ENCODE data around the gene WDFY3.

WDFY3 gene

DNA sequence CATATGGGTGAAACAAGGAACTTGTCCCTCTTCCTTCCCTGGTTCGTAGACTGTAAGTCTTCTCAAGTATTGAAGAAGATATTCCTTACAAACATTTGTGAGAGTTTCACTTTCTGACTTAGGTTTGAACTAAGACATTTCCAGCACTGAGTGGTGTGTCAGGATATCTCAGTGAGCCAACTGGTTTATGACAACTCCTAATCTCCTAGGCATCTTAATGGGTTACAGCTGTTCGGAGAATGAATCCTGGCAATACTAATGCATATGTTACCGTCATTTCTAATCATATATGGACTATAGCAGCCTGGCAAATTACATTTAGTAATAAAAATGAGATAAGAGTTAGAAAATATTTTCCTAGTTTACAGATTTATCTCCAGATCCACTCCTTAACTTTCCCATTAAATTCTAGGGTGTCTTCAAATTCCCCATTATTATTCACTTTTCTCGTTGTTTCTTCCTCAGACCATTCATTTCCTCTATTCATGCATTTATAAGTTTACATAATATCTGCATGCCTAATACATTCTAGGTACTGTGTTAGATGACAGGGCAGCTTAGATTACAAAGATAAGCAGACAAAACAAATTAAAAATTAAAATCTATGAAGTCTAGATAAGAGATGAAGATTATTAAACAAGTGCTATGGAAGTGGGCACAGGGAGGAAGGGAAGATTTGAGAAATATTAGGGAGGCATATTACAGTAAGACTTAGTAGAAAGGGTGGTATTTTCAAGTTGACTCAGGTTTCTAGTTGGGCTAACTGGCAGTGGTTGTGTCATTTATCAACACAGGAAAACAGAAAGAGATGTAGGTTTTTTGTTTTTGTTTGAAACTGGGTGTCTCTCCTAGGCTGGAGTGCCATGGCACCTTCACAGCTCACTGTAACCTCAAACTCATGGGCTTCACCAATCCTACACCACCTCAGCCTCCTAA, 173.9 kb downstream of the WDFY3 start:
- no peak for DNase-seq (ENCODE audit: low read depth)

DNA sequence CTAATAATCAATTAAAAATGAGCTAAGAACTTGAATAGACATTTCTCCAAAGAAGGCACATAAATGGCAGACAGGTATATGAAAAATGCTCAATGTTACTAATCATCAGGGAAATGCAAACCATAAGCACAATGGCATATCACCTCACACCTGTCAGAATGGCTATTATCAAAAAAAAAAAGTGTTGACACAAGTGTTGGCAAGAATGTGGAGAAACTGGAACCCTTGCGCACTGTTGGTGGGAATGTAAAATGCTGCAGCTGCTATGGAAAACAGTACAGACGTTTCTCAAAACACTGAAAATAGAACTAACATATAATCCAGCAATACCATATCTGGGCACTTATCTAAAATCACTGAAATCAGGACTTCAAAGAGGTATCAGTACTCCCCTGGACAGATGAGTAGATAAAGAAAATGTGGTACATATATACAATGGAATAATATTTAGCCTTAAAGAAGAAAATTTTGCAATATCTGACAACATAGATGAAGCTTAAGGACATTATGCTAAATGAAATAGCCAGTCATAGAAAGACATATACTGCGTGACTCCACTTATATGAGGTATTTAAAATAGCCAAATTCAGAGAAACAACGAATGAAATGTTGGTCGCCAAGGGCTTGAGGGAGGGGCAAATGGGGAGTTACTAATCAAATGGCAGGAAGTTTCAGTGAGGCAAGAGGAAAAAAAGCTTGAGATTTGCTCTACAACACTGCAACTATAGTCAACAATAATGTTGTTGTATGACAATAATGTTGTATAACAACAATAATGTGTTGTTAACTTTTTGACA, 175.5 kb downstream of the WDFY3 start:
- DNase-seq (ENCODE audit: low read depth) = no peak

DNA sequence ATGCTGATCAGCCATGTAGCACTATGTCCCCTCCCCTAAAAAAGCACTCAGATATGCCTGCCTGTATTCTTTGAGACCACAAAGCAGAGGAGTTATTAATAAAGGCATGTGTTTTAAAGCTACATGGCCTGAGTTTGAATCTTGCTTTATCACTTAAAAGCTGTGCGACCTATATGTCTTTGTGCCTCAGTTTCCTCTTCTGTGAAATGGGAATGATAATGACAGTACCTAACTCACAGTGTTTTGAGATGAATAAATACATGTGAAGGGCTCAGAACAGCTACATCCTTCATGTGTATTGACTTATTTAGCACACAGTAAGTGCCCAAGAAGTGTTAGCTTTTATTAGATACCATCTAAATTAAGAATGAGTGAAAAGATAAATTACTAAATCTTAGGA, 180.0 kb downstream of the WDFY3 start:
- DNase-seq (ENCODE audit: low read depth) = no peak

DNA sequence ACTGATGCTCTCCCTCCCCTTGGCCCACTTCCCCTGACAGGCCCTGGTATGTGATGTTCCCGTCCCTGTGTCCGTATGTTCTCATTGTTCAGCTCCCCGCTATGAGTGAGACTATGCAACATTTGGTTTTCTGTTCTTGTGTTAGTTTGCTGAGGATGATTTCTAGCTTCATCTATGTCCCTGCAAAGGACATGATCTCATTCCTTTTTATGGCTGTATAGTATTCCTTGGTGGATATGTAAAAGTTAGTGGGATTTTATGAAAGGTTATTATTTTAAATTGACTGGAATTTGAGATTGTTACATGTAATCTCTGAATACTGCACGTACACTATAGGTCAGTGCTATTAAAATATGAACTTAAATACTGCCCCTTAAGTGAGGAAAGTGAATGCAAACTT, 184.0 kb downstream of the WDFY3 start:
- no peak for DNase-seq (ENCODE audit: low read depth)

DNA sequence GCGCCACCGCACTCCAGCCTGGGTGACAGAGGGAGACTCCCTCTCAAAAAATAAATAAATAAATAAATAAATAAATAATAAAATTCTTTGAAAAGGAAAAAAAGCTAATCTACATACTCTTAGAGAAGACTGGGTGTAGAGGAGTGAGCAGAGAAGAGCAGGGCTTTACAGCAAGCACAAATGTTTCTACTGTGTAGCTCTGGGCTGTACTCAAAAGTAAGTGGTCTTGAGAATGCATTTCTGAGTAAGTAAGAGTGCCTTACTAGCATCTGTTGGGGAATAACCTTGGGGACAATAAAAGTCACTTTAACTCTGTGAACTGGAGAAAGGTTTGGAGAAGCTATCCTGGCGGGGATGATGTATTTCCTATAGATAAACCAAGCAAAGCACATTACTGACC, 185.8 kb downstream of the WDFY3 start:
- DNase-seq (ENCODE audit: low read depth) = no peak

DNA sequence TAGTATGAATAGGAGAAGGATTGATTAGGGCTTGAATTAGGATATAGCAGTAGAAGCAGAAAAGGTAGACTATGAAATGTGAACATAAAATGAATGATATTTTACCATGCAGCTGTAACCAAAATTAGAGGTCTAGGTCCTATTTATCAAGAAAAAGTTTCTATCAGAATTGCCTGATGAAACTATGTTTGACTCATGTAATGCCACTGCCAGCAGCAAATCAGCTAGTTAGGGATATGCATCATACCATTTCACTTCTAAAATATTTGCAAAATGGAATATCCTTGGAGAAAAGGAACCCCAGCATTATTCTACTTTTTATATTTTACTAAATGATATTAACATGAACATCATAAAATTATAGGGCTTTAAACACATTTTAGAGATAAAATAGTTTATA, 188.4 kb downstream of the WDFY3 start:
- DNase-seq (ENCODE audit: low read depth) = no peak

DNA sequence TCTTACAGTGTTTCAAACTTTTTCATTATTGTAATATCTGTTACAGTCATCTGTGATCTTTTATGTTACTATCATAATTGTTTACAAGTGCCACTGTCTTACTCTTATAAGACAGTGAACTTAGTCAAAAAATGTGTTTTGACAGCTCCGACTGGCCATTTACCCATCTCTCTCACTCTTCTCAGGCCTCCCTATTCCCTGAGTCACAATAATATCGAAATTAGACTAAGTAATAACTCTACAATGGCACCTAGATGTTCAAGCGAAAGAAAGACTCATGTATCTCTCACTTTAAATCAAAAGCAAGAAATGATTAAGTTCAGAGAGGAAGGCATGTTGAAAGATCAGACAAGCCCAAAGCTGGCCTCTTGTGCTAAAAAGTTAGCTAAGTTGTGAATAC, 199.3 kb downstream of the WDFY3 start:
- DNase-seq (ENCODE audit: low read depth) = no peak

DNA sequence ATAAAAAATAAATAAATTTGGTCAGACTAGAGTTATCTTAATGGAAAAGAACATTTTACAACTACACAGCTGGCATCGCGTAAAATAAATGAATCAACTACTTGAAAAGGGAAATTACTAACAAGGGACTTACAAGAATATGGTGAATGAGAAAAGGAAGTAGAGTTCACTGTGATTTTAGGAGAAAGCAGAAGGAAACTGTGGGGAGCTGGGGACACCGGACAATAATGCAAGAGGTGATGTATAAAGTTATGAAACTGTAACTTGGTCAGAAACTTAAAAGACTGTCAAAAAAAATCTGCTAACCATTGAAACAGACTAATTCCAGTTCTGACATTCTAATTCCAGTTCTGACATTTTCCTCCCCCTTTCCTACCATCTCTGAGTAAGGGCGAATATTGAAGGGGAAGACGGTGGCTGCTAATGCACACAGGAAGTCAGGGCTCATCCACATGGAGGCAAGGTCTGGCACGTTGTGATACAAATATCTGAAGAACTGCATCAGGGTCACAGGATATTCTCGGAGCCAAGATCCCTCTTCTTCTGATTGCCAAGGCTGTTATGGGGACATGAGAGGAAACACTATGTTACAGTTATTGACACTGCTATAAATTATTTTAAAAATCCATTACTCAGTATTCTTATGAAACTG, 213.0 kb downstream of the WDFY3 start:
- DNase-seq (ENCODE audit: low read depth) = no peak

DNA sequence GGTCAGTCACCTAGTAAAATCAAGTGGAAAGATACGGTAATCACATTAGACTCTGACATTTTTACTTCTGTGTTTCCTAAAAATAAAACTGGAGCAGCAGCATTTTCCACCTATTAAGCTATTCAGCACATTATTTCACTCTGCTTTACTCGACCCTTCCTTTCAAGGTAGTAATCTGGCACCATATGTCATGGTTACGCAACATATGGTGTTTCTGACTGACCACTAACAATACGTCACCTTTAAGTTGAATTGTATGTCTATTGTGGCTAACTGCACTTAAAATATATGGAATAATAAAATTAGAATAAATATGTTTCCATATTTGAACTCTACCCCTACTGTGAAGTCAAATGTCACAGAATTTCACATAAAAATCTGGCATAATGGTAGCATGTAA, 214.8 kb downstream of the WDFY3 start:
- no peak for DNase-seq (ENCODE audit: low read depth)

DNA sequence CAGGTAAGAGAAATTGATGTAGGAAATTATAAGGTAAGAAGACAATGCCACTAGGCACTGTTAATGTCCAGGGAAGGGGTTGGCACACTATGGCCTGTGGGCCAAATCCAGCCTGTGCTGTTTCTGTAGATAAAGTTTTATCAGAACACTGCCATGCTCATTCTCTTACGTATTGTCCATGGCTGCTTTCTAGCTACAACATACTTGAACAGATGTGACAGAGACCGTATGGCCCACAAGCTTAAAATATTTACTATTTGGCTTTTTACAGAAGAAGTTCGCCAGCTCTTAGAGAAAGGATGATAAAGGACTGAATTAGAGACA, 215.6 kb downstream of the WDFY3 start:
- DNase-seq (ENCODE audit: low read depth) = no peak

DNA sequence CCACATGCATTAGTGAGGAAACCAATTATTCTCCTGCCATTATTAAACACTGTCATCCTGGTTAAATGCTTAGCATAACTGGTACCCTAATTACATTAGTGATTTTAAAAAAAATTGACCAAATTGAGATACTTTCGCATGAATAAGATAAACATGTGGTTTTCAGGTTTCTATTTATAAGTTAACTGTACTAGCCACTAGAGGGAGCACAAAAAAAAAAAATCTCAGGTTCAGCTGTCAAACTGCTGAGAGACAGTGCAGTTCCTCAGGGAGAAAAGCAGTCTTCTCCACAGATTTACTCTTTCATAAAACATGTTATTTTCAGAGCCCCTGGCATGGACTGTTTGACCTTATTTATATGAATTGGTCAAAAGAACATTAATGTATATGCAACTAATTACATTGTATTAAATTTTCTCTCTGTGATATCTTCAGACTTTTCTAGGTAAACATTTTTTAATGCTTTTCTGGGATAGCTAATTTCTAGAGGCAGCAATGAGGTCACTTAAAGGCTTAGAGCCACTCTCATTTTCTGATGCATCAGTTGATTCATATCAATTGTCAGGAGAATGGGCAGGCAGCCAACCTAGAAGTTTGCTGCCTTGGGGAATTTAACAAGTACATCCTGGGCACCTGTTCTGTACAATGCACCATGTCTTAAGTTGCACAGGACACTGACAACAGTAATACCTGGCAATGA, 216.1 kb downstream of the WDFY3 start:
- DNase-seq (ENCODE audit: low read depth) = peak; percentile 26

DNA sequence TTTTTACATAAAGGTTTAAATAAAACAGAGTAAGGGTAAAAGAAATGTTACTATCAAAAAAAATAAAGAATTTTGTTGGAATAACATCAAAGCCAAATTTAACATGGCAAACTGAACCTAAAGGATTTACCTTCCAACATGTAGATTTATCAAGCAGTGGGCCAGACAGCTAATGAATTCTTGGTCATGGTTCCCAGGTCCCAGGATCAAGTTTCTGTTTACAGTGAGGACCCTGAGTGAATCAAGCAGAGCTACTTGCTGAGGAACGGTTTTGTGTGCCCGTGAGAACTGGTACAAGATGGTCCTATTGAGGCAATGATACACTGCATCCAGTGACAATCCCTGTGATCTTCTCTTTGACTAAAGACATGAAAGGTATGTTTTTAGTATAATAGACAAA, 226.4 kb downstream of the WDFY3 start:
- DNase-seq (ENCODE audit: low read depth) = no peak

DNA sequence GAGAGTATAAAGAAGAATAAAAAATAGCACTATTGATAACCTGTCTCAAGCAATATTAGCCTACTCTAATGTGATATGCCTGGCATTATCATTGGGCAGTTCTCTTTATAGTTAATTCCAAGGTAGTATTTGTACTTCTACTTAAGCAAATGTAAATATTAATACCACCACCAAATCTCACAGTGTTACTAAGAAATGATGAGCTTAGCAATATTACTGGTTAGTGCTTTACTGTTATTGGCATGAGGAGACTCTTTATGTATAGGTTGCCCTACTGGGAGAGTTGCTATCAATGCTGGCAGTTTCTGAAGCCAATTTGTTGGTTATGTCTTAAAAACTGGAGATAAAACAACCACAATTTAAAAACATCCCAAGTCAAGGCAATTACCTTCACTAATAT, 227.9 kb downstream of the WDFY3 start:
- DNase-seq (ENCODE audit: low read depth) = no peak

DNA sequence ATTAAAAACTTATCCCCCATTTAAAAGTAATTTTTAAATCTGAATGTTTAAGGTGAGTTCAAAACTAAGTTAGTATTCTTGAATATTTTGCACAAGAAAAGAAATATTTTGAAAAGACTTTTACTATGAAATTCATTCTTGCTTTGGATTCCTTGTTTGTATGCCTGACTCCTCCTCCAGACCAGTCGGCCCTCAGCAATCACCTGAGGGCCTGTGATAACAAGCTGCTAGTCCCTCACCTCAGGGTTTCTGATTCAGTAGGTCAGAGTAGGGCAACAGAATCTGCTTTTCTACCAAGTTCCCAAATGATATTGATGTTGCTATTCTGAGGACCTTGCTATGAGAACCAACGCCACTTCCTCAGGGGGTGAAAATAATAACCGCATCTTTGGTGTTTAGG, 228.8 kb downstream of the WDFY3 start:
- no peak for DNase-seq (ENCODE audit: low read depth)

DNA sequence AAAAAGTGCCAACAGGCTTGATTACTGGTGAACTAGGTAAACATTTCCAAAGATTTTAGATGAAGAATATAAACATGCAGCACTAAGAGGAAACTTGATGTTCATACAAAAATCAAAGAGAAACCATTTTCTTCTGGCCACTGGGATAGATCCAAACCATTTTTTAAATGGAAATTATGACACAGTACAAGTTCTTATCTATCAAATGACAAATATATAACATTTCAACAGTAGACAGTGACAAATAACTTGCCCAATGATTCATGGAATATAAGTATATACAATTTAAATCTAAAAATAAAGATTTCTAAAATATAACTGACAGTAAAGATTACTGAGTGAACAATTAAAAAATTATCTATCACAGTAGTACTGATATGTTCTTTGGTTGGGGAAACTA, 232.5 kb downstream of the WDFY3 start:
- no peak for DNase-seq (ENCODE audit: low read depth)

DNA sequence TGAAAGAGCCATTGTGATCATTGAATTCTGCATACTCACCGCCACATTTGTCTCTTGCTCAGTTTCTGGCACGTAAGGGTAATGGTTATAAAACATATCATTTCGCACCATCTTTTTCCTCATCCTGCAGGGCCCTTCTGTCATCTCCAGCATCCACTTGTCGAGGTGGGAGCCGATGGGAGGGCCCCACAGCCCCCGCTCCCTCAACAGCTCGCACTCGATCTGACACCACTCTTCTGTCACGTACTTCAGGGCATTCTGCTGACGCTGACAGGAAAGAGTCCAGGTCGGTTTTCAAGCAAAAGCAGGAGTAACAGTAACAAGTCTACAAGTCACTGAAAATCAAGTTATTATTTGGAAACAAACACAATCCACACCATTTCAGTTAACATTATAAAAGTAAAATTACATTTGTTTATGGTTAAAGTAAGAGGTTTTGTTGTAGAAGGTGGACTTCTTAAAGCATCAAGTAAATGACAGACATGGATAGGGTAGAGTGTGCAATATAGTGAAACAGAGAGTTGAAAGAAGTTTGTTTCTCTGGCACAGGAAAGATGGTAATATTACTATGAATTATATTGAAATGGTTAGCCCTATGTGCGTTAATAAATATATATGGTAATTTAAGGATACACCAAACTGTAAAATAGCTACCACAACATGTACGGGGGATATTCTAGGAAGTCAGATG, 233.0 kb downstream of the WDFY3 start:
- no peak for DNase-seq (ENCODE audit: low read depth)

DNA sequence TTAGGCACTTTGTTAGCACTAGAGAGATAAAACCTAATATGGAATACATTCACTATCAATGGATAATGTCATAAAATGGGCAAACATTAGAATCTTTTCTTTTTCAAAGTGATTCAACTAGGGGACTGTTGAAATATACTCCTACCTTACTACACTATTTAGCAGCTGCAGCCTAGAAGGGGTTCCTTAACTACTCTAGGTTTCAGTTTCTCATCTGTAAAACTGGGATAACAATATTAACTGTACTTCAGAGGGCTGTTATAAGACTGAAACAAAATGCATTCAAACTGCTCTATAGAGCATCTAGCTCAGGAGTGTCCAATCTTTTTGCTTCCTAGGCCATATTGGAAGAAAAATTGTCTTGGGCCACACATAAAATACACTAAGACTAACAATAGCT, 236.1 kb downstream of the WDFY3 start:
- no peak for DNase-seq (ENCODE audit: low read depth)

DNA sequence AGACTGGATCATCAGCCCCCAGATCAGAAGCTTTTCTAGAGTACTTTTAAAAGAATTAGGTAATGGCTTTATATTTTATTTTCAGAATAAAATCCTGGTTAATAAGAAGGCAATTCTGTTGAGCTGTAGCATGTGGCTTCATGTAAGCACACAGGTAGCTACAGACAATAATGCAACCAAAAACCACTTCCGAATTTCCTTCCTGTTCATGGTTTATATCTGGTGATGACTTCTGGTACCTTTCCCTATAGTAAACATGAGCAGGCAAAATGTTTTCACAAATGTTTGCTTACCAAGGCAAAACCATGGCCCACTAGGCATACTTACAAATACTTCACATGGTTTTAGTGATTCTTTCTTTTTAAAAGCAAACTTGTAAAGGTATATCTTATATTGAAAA, 239.0 kb downstream of the WDFY3 start:
- no peak for DNase-seq (ENCODE audit: low read depth)

DNA sequence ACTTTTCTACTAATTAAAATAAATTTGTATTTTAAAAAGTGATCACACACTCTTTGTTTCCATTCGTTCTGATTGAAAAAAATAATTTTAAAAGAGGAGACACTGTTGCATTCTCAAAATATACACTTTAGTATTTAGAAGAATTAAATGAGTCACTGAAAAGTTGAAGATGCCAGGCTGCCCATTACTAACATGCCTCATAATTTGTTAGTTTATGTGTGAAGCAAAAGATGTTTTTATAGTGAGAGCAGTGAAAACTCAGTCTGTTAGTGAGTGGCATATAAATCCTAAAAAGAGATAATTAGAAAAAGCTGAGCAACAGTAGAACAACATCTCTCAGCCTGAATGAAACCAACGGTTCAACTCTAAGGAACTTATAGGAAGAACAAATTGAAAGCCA, 240.1 kb downstream of the WDFY3 start:
- DNase-seq (ENCODE audit: low read depth) = no peak

DNA sequence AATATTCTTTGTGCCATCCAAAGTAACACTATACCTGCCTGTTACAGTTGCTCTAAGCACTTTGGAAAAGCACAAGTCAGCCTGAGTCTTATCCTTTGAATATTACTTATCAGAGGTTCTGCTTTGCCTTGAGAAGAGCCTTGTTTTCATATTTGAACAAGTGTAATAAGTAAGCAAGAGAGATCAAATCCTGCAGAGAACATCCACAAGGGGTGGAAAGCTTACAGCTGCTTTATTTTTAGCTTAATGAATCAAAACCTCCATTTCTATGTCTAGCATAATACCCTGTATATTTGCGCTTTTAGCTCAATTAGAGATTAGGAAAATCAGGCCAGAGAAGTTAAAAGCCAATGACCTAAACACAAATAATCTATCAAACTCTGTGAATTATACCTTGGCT, 243.8 kb downstream of the WDFY3 start:
- no peak for DNase-seq (ENCODE audit: low read depth)

DNA sequence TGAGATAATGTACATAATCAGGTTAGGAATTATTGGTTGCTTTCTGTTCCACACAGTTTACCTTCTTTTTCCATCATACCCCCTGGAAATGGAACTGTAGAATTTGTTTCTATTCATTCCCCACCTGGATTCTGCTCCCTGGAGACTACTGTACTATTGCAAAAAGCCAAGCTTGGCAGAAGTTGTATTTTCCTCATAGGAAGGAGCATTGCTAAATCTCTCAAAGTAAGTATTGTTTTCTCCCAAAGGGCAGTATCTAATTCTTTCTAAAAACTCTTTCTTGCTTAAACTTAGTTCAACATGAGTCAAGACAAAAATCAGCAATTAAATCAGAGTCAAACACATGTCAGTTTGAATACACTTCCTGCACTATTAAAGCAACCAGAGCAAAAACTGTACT, 247.4 kb downstream of the WDFY3 start:
- no peak for DNase-seq (ENCODE audit: low read depth)

DNA sequence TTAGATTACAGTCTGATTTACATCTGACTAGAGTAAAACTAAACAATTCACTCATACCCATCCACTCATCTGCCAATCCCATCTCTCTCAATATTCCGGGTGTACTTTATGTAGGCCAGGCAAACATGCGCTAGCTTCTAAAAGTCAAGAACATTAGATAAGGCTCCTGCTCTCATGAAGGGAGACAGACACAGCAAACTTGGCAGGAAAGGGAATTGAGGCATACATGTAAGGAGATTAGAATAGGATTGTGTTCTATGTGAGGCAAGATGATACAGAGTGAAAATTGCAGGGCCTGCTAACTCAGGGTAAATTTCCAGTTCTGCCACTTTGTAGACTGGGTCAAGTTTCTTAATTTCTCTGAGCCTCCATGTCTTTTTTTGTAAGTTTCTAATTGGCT, 247.8 kb downstream of the WDFY3 start:
- no peak for DNase-seq (ENCODE audit: low read depth)

Measured in non-pigmented ciliary epithelial cell (primary cell).